ENCODE data around the gene SMC4.
A peak's percentile ranks its signal among the peaks of the same experiment; 100 is the strongest.
"Not testable (repeated sequence)": the region's sequence is repeated elsewhere in the genome, so short reads cannot be mapped to it uniquely, and the experiment has no call there.

SMC4 gene

DNA sequence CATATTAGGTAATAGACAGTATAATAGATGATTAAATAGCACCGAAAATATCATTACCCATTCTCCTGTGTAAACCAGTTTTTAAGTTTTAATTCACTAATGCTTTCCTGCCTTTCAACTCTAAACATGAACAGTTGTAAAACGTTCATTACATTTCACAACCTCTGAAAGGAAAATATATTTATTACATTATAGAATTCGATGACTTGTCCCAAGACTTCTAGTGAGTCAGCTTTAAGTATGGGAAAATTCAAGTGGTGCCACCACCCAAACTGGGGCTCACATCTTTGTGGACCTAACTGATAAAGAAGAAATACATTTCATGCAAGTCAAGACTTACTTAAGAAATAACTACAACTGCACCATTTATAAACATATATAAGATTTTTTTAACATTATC is 48.1 kb downstream of the SMC4 start:
- DNase-seq: no peak

DNA sequence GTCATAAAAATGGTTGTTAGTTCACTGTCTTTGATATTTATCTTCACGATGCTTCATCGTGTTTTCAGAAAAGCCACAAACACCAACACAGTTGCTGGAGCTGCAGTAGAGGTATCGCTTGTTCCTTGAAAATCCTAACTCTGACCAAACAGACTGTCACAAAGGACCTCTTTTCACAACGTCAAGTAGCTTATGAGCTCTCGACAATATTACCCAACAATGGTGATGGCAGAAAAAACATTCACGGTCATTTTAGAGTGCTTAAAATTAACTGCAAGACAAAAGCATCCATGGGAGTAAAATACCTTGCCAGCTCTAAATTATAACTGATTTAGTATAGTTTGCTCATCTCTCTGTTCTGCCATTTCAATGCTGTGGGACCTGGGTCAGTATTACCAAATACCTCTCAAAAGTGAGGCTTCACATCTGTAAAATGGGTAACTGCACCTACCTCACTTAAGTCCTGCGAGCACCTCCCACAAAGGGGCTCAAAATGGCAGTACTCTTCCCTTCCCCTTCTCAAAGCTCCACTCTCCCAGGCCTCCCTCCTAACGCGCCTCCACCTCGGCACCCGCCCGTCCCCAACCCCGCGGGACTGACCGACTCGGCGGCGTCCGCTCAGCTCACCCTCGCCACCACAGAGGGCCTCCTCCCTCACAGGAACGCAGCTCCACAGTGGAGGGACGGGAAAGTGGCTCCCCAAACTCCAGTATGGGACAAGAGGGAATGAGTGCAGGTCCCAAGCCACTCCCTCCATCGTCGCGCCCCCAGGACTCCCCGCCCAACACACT is 49.6 kb downstream of the SMC4 start:
- DNase-seq: no peak

DNA sequence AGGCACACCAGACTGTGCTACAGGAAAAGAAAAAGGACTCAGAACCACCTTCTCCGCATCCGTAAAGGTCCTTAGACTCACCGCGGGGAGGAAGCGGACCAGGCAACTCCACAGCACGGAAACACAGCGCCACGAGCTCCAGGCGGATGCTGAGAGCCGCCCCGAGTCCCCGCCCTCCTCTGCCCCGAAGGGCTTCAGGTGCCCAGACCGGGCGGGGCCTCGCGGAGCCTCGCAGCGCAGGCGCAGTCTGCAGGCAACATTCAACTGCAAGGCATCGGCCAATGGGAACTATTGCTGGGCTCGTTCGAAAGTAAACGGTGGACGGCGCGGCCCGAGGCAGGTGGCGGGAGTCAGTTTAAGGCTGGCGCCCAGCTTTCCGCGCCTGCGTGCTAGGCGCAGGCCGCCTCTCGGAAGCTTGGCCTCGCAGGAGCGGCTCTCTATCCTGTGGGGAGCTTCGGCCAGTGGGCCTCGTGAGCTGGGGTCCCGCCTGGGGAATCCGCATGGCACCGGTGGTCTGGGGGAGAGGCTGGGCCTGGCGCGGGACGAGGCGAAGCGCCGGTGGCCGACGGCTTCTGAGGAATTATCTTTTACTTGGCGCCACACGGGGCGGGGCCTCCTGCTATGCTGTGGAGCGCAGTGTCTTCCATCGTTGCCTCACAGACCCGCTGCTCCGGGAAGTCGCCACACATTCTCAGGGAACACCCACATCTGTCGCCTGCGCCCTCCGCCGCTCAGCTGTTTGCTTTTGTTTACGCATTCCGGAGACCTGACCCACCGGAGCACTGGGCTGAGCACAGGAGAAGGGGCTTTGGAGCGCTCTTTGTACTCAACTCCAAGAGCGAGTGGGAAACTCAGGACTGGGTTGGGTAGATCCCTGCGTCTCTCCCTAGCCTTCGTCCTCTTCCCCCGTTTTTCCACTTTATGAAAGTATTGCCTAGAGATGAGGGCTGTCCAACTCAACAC is 50.5 kb downstream of the SMC4 start, which contains the start of gene TRIM59:
TRIM59 (minus strand) TSS at position 151 of the 963 bp plus-strand sequence. CDS start 10,603 bp downstream, outside the sequence.
- DNase-seq: no peak

- DNase-seq: no peak
Observed at GRCh38 chr3:160450846-160451245, 51.4 kb downstream of the SMC4 start.

DNA sequence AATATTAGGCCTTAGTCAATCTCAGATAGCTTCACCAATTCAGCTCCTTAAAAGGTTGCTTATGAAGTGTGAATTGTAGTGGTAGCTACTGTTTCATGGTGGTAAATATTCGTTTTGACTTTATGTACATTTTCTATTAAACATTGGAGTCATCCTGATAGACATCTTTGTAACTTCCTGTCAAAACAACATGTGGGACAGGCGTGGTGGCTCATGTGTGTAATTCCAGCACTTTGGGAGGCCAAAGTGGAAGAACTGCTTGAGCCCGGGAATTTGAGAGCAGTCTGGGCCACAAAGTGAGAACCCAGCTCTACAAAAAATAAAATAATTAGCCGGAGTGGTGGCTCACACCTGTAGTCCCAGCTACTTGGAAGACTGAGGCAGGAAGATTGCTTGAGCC is 52.2 kb downstream of the SMC4 start:
- DNase-seq: no peak

GRCh38 chr3:160452251-160452650 is 52.8 kb downstream of the SMC4 start:
- not testable (repeated sequence) for DNase-seq

DNA sequence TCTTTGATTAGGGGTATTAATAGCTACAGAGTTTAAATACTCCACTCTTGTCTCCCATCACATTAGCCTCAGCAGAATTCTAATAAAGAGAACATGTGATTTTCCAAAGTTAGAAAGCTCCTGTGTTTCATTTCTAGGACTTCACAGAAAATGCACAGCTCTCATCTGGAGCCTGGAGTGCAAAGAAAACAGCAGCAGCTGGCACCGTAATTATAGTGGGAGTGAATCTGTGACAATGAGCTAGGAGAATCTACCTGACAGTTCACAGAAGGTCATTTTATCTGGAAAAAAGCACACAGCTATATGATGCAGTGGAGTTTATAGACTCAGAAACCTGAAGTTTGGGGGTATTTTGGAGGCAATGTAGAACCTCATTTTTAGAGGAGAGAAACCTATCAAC is 55.5 kb downstream of the SMC4 start:
- peak; percentile 71 for DNase-seq

- DNase-seq: no peak
Observed at GRCh38 chr3:160455846-160456245, 56.4 kb downstream of the SMC4 start.

DNA sequence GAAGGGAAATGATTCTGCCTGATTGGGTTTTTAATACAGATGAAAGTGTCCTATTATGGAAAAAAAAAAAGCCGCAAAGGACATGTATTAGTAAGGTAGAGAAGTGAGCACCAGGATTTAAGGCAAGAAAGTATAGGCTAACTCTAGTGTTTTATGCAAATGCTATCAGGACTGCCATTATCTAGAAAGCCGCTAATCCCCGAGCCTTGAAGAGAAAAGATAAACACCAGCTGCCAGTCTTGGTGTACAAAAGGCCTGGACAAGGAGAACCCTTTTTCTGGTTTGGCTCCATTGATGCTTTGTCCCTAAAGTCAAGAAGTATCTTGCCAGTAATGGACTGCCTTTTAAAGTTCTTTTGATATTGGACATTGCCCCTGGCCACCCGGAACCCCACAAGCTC is 58.7 kb downstream of the SMC4 start:
- no peak for DNase-seq

DNA sequence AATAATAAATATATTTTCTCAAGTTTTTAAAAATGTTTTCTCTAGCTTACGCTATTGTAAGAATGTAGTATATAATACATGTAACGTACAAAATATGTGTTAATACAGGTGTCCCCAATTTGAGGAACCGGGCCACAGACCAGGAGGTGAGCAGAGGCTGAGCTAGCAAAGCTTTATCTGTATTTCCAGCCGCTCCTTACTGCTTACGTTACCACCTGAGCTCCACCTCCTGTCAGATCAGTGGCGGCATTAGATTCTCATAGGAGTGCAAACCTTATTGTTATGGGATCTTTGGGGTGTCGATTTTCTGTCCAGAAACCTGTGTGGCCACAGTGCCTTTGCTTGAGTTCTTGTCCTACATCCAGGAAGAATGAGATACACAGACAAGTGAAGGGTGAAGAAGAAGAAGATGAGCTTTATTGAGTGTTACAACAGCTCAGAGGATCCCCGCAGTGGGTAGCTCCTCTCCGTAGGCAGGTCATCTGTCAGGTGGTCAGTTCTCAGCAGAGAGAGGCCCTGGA is 60.1 kb downstream of the SMC4 start:
- DNase-seq: no peak

GRCh38 chr3:160460033-160460432 is 60.6 kb downstream of the SMC4 start:
- no peak for DNase-seq

DNA sequence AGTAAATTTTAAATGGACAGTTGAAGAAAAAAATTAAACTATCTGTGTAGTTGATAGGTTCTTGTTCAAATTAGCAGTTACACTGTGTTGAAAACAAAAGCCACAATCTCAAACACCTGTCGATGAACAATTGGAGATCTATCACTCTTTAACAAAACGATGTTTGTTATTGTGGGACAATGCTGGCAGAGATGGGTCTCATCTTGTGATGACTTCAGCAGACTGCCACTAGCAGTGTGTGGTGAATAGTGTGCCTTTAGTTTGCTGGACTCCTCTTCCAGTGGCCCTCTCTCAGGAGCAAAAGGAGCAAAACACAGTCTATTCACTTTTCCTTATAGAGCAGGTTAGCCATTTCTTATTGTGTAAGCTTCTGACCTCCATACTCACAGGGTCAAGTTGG is 64.9 kb downstream of the SMC4 start:
- no peak for DNase-seq

DNA sequence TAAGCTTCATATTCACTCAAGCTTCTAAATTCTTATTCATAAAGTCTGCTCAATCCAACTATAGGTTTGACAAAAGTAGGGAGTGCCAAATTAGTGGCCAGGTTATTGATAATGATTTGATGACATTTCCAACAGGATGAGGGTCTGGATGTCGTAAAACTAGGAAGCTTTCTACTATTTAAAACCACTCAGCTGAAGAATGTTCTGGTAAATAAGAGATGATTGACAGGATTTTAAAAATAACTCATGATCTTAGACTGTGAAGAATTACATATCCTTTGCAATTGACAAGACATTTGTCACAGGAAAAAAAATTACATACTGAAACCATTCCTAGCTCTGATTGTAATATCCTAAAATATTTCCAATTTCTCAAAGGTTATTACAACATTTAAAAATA is 65.5 kb downstream of the SMC4 start:
- DNase-seq: no peak

DNA sequence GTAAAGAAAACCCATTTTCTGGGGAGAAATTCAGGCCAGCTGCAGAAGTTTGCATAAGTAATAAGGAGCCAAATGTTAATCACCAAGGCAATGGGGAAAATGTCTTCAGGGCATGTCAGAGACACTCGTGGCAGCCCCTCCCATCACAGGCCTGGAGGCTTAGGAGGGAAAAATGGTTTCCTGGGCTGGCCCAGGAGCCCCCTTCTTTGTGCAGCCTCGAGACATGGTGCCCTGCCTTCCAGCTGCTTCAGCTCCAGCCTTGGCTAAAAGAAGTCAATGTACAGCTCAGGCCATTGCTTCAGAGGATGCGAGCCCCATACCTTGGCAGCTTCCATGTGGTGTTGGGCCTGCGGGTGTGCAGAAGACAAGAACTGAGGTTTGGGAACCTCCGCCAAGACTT is 70.7 kb downstream of the SMC4 start:
- DNase-seq: no peak

DNA sequence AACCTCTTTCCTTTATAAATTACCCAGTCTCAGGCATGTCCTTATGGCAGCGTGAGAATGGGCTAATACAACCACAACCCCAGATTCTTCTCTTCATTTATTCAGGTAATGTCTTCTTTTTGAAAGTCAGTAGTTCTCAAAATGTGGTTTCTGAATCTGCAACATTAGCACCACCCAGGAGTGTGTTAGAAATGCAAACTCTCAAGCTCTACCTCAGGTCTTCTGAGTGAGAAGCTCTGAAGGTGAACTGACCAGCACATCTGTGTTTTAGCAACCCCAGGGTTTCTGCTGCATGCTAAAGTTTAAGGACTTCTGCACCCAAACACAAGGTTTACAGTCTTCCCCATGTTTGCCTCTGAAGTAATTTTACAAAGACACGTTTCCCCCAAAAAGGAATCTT is 72.4 kb downstream of the SMC4 start:
- no peak for DNase-seq

DNA sequence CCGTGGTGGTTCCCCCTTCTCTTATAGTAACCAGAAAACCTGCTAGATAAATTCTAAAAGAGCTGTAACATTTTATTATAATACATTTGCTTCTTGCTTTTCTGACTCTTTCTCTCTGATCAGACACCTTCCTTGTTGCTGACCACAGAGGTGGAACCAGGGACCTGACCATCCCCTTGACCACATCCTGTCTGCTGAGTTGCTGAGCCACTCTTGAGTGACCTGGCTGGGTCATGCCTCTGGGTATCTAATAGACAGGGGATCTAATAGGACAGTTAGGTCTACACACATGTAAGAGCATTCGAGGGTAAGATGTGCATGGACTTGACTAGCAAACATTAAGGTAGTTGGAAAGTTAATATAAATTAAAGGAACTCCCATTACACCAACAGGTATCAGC is 72.9 kb downstream of the SMC4 start:
- no peak for DNase-seq

DNA sequence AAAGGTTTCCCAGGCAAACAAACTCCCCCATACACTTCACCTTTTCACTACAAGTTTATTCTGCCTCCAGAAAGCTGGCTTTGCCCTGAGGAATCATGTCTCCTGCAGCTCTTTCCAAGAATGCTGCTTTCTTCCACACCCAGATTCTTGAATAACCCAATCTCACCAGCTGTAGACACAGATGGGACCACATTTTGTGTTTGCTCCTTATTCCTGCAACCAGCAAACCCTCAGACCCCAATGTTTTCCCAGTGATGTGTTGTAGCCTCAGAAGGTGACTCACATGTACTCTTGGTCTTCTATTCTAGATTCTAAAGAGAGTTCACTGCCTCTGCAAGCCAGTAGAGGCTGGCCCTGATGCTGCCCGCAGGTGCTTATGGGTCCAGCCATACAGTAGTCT is 73.8 kb downstream of the SMC4 start:
- DNase-seq: no peak

DNA sequence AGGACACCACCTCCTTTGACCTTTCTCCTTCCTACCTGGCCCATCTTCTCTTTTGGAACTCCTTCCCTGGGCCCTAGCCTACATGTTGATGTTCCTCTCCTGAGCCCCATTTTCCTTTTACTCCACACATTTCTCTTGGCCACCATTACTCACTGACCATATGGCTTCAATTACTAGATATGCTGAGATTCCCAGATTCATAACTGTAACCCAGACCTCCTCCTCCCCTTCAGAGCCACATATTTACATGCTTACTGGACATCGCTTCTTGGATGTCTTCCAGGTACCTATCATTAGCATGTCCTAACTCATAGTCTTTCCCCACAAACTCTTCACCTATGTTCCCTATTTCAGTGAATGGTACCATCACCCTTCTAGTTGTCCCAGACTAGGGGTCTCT is 74.5 kb downstream of the SMC4 start:
- no peak for DNase-seq

DNA sequence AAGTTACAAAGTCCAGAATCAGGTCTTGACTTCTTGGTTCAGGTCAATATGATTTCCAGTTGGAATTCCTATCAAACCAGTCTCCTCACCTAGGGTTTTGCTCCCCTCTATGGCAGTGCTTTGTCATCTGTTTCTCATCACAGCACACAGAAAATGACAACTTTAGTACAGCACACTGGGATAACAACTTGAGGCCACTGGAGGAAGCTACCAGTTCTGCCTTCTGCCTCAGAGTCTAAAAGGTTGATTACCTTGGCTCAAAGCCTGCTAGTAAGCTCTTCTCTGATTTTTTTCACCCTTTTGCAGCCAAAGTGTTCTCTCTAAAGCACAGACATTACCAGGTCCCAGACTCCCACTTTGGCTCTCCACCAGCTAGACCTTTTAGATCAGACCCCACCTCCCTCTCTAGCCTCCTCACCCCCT is 75.0 kb downstream of the SMC4 start:
- DNase-seq: no peak

- DNase-seq: no peak
Observed at GRCh38 chr3:160475153-160475552, 75.7 kb downstream of the SMC4 start.

DNA sequence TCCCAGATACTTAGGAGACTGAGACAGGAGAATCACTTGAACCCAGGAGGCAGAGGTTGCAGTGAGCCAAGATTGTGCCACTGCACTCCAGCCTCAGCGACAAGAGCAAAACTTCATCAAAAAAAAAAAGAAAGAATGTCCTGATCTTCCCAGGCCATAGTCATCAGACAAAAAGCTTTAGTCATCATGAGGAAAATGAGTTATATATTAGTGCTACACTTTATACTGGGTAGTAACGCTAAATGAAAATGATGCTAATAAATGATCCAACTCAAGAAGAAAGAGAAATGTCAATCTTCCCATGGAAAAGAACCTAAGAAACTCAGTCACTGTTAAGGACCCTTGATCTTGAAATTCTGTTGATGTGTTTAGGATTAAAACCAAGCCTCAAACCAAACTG is 76.4 kb downstream of the SMC4 start:
- no peak for DNase-seq

DNA sequence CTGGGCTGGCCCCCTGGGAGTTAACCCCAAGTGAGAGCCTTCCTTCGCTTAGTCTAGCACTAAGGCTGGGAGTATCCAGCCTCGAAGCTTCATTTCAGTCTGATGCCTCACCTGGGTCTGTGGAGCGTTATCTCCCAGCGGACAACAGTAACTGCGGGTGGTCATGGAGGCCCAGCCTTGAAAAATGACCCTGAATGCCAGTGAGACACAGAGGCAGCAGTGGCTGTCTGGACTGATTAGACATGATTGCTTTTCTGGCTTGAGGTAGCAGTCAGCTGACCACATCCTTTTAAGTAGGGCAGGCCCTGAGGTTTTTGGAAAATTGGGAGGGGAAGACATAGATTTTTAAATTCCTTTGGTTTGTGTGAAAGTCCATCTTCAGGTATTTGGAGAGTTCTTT is 78.3 kb downstream of the SMC4 start:
- no peak for DNase-seq

GRCh38 chr3:160478338-160478737 is 78.9 kb downstream of the SMC4 start:
- no peak for DNase-seq

- no peak for DNase-seq
Observed at GRCh38 chr3:160479376-160479775, 79.9 kb downstream of the SMC4 start.

Measured in NCI-H1694 (cell line).